GM06990 (cell line): ENCODE measurements around the gene MDM4.

ENCODE experiments used
- DNase-seq: peaks from one replicate; pipeline ENCODE4 v3.0.0-alpha.2; 2011; ENCODE audit not compliant: insufficient read length; ENCODE audit errors: extremely low read depth
- H3K27me3 ChIP-seq: replicated peaks from 2 replicates; pipeline ENCODE4 v1.6.0; 2011; ENCODE audit warnings: low read length; ENCODE audit not compliant: control insufficient read depth, insufficient read depth
- H3K36me3 ChIP-seq: 2 replicates; pipeline ENCODE4 v1.5.1; 2011; ENCODE audit warnings: low read length; ENCODE audit not compliant: control insufficient read depth, insufficient read depth
- H3K4me3 ChIP-seq: replicated peaks from 2 replicates; pipeline ENCODE4 v1.5.1; 2011; ENCODE audit warnings: low read depth, mild to moderate bottlenecking, control low read depth, low read length
- TF ChIP-seq, protein P1 (sequence below): IDR thresholded peaks from 2 replicates; pipeline ENCODE4 v1.5.1; 2011; ENCODE audit warnings: low read length, control low read depth, mild to moderate bottlenecking, inconsistent platforms; ENCODE audit not compliant: insufficient read depth, poor library complexity, severe bottlenecking

MDM4 gene, protein sequence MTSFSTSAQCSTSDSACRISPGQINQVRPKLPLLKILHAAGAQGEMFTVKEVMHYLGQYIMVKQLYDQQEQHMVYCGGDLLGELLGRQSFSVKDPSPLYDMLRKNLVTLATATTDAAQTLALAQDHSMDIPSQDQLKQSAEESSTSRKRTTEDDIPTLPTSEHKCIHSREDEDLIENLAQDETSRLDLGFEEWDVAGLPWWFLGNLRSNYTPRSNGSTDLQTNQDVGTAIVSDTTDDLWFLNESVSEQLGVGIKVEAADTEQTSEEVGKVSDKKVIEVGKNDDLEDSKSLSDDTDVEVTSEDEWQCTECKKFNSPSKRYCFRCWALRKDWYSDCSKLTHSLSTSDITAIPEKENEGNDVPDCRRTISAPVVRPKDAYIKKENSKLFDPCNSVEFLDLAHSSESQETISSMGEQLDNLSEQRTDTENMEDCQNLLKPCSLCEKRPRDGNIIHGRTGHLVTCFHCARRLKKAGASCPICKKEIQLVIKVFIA

DNA sequence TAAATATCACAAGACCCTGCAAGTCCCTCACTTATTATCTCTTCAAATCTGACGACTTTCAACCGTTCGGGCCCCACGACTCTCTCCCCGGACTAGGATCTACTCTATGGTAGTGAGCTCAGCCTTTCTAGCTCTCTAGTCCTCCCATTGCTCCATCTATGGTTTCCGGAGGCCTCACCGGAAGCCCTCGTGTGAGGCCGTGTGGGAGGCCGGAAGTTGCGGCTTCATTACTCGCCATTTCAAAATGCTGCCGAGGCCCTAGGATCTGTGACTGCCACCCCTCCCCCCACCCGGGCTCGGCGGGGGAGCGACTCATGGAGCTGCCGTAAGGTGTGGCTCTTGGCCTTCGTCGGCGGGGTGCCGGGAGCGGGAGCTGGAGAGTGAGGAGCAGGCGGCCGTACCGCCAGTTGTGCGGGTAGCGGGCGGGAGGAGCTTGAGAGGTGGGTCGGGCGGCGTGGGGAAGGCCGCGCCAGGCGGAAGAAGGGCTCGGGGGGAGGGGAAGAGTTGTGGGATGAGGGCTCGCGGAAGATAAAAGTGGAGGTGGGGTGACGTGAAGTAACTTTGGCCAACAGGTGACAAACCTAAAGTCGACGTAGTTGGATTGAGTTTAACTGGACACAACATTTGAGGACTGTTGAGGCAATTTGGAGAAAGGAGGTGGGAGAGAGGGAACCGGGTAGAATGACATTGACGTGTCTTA is at the start of gene MDM4:
TSS of gene MDM4 (plus strand) at position 227 of the 700 bp plus-strand sequence. CDS start 9,113 bp downstream, outside the sequence.
- H3K36me3 ChIP-seq: 0 out of 2 replicates have a peak, but pooled peaks cover 1% of the 10 kb centered on the region
- TF ChIP-seq, protein P1, sequence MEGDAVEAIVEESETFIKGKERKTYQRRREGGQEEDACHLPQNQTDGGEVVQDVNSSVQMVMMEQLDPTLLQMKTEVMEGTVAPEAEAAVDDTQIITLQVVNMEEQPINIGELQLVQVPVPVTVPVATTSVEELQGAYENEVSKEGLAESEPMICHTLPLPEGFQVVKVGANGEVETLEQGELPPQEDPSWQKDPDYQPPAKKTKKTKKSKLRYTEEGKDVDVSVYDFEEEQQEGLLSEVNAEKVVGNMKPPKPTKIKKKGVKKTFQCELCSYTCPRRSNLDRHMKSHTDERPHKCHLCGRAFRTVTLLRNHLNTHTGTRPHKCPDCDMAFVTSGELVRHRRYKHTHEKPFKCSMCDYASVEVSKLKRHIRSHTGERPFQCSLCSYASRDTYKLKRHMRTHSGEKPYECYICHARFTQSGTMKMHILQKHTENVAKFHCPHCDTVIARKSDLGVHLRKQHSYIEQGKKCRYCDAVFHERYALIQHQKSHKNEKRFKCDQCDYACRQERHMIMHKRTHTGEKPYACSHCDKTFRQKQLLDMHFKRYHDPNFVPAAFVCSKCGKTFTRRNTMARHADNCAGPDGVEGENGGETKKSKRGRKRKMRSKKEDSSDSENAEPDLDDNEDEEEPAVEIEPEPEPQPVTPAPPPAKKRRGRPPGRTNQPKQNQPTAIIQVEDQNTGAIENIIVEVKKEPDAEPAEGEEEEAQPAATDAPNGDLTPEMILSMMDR: no peak
- no peaks in the 10 kb centered on the region for H3K27me3 ChIP-seq
- H3K4me3 ChIP-seq: peak within 1 kb of the TSS; percentile 63
- peak; percentile 96 for DNase-seq

DNA sequence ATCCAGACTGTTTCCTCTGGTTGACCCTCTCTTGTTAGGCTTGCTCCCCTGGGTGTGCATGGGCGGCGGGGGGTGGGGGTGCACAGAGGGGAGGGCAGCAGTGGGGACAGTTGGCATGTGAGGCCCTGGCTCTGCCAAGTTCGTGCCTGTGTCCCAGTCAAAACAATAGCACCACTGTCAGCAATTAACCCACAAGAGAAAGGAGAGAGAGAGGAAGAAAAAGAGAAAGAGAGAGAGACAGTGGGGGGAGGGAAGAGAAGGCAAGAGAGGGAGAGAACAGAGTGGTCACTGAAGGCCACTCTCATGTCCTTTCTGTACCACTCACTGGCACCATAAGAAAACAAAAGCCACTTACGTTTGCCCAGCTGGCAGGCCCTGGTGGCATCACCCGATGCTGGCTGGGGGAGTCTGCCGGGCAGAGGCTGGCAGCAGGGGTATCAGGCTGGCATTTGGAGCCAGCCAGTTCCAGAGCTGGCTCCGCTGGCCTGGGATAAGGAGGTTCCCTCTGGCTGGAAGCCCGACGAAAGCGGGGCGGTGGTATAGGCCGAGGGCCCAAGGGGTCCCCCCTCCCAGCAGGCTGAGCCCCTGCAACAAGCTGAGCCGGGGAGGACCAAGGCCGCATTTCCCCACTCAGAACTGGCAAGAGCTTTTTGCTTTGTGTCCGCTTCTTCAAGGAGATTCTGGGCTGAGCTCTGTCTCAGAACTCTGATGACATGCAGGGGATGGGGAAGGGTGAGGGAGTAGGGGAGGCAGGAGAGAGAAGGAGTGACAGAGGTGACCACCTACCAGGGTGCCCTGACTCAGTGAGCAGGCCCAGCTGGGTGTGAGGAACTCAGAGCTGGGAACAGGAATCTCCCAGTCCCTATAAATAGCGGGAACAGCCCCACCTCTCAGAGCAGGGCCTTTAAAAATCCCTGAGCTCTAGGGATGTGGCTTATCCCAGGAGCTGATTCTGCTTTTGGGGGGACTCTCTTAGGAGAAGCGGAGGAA is 49.5 kb upstream of the MDM4 start:
- no peaks in the 10 kb centered on the region for H3K27me3 ChIP-seq
- peaks cover 4% of the 10 kb centered on the region for H3K36me3 ChIP-seq
- DNase-seq: no peak
- TF ChIP-seq, protein P1: no peak
- no peak overlapping the region for H3K4me3 ChIP-seq

DNA sequence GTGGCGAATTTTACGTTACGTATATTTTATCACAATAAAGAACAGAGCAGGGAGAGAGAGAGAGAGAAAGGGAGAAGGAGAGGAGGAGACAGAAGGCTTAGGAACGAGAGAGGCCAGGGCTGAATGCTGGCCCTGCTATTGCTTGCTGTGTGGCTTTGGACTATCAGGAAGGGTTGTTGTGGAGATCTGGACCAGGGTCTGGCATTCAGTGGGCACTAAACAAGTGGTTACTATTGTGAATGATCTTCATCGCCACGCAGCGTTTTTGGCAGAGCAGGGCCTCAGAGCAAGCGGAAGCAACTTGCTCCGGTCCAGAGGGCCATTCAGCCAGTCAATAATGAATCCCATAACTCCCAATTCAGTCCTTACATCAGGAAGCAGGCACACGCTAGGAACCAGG is 48.0 kb upstream of the MDM4 start:
- Histone ChIP-seq H3K27me3 (no peaks in the 10 kb centered on the region), H3K4me3 (no peak overlapping the region), H3K36me3 (peaks cover 4% of the 10 kb centered on the region)
- DNase-seq: no peak
- TF ChIP-seq, protein P1: no peak

DNA sequence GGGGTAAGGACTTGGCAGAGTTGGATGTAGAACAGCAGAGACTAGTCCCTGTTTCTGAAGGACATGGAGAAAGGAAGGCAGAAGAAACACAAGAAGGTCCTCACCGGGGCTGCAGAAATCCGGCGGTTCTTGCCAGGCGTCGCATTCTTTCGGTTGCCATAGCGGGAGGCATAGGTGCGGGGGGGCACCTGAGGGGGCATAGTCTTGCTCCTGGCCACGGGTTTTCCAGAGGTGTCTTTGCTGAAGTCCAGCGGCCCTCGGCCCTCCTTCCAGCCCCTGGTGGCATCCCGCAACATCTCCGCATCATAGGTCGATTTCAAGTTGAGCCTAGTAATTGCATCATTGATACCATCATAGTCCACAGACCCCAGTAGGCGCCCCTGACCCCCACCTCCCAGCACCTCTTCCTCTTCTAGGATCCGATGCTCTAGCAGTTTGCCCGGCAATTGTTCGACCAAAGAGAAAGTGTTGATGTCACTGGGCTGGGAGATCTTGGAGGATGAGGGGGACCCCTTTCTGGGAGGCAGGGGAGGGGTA is 47.4 kb upstream of the MDM4 start:
- no peak overlapping the region for H3K4me3 ChIP-seq
- TF ChIP-seq, protein P1: no peak
- peaks cover 4% of the 10 kb centered on the region for H3K36me3 ChIP-seq
- DNase-seq: no peak
- no peaks in the 10 kb centered on the region for H3K27me3 ChIP-seq

DNA sequence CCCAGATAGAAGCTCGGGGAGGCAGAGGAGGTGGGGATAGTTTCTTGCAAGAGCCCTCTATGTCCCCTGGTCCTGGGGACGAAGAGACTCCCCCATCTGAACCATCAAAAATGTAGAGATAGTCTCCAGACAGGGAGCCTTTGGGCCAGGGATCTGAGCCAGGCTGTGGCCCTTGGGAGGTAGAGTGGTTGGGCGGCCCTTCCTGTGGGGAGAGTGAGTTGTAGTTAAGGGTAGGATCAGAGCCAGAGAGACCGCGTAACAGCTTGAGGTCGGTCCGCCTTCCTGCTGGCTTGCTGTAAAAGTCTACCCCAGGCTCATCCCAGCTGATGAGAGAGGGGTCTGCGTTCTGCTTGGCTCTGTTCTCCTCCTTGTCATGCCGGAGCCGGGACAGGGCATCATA is 46.9 kb upstream of the MDM4 start:
- TF ChIP-seq, protein P1: no peak
- H3K27me3 ChIP-seq: no peaks in the 10 kb centered on the region
- DNase-seq: no peak
- H3K36me3 ChIP-seq: peaks cover 3% of the 10 kb centered on the region
- no peak overlapping the region for H3K4me3 ChIP-seq
